Measurements from ENCODE around the gene ZRANB3. TPM values are rescaled to one million over a fixed set of nuclear protein-coding genes. Genes with fewer than 3 reads are reported as not detected.

Gene ZRANB3
- polyA plus RNA-seq, 6 donors from 2014 or later = 2.6 to 6.6 (median 5.4) TPM

Other genes starting within 250 kb of the ZRANB3 start
- gene R3HDM1, start 266 bp upstream of the ZRANB3 start, polyA plus RNA-seq (ENCODE audit: low read depth in 6 of 6) = 10 to 100 TPM; 11.3 to 29.8 (median 14.7) TPM
- 100 to 1,000 TPM in 1 of 6 donors, 10 to 100 TPM in 5; 55.3 to 109 (median 96.0) TPM for gene UBXN4, start 210.6 kb upstream of the ZRANB3 start, polyA plus RNA-seq (ENCODE audit: low read depth in 6 of 6)

Data from naive B cell (primary cell).